K562 (cell line): Measurements from ENCODE around the gene EFHC2. TPM values are rescaled to one million over a fixed set of nuclear protein-coding genes. Genes with fewer than 3 reads are reported as not detected.

Experiments used
- ATAC-seq: fragments of 200-7000 bp; cut with Tn5 transposase; 3 replicates; pipeline ENCODE4 v1.9.1; 2020; ENCODE audit warnings: moderate library complexity
- BruUV-seq: library from RNA; stranded (reverse); fragments of 400-500 nt; replicated peaks from 2 replicates; lab custom pipeline; 2021; lab: Mats Ljungman, UMichigan
- CTCF ChIA-PET: fragments of 300-600 bp; formaldehyde crosslinking; extraction: SDS; loops from one replicate; lab custom pipeline; 2021; ENCODE audit warnings: low intra/inter-chr PET ratio; lab: Yijun Ruan, JAX
- POLR2A ChIA-PET: fragments of 300-600, 350-650 bp; sonication (Branson Sonifier 250); formaldehyde crosslinking; extraction: SDS; loops from one replicate; lab custom pipeline; 2021; ENCODE audit warnings: antibody characterized with exemption, inconsistent platforms; lab: Yijun Ruan, JAX
- DNase-seq, 4 experiments: peaks; one replicate each; pipeline versions ENCODE4 v3.0.0 to v3.0.0-alpha.2; 2011 to 2018; ENCODE audit warnings: low spot score in 3 of 4, mixed read lengths in 3 of 4; ENCODE audit errors: extremely low read depth in 1 of 4
- FAIRE-seq: peaks from 2 replicates; lab custom pipeline; 2011; peaks lifted over from hg19 to GRCh38; lab: Jason Lieb, UNC
- H2AFZ ChIP-seq: 2 replicates; pipeline ENCODE4 v1.6.0; 2011; ENCODE audit warnings: low read depth, low read length, control low read depth, inconsistent platforms
- H3K27ac ChIP-seq: fragments of 200-600 bp; 3 replicates; pipeline ENCODE4 v1.8.0; 2011; ENCODE audit warnings: low read depth, mild to moderate bottlenecking, control low read depth, inconsistent platforms, low read length, moderate library complexity, mixed read lengths; ENCODE audit errors: extremely low read depth
- H3K27me3 ChIP-seq, 2 experiments: fragments of 300-600 bp in 1 of 2; 2 replicates in 1 of 2; 3 replicates in 1 of 2; pipeline versions ENCODE4 v1.6.0 to v1.8.0; 2011; ENCODE audit warnings: inconsistent platforms in 2 of 2, low read length in 2 of 2, mild to moderate bottlenecking in 1 of 2, mixed read lengths in 1 of 2, moderate library complexity in 1 of 2; ENCODE audit not compliant: control insufficient read depth in 2 of 2, insufficient read depth in 2 of 2
- H3K36me3 ChIP-seq: fragments of 300-600 bp; 3 replicates; pipeline ENCODE4 v1.8.0; 2011; ENCODE audit warnings: mild to moderate bottlenecking, low read length, inconsistent platforms; ENCODE audit not compliant: control insufficient read depth, insufficient read depth
- H3K4me1 ChIP-seq, 2 experiments: fragments of 200-600 bp in 1 of 2; replicated peaks in 1 of 2; 2 replicates in 1 of 2; 3 replicates in 1 of 2; pipeline versions ENCODE4 v1.5.1 to v1.8.0; 2011; ENCODE audit warnings: inconsistent platforms in 2 of 2, low read length in 2 of 2, mild to moderate bottlenecking in 1 of 2, mixed read lengths in 1 of 2, moderate library complexity in 1 of 2; ENCODE audit not compliant: control insufficient read depth in 2 of 2, insufficient read depth in 2 of 2
- H3K4me2 ChIP-seq: 2 replicates; pipeline ENCODE4 v1.6.1; 2011; ENCODE audit warnings: low read length, control low read depth, inconsistent platforms, mixed read lengths; ENCODE audit not compliant: insufficient read depth
- H3K4me3 ChIP-seq: fragments of 200-600 bp; sonication (generic), shearing (Covaris generic); 2 replicates; pipeline ENCODE4 v1.5.1; 2016; ENCODE audit warnings: control low read depth, inconsistent platforms
- H3K79me2 ChIP-seq: fragments of 200-600 bp; 3 replicates; pipeline ENCODE4 v1.8.0; 2011; ENCODE audit warnings: low read length, inconsistent platforms; ENCODE audit not compliant: control insufficient read depth, insufficient read depth
- H3K9ac ChIP-seq, 2 experiments: 2 replicates each; pipeline versions ENCODE4 v1.6.0 to v1.6.1; 2011; ENCODE audit warnings: low read depth in 2 of 2, low read length in 2 of 2, control low read depth in 1 of 2, inconsistent platforms in 1 of 2, mild to moderate bottlenecking in 1 of 2, mixed read lengths in 1 of 2; ENCODE audit not compliant: insufficient read depth in 1 of 2
- H3K9me1 ChIP-seq: one replicate; pipeline ENCODE4 v1.6.0; 2011; ENCODE audit warnings: inconsistent platforms, mild to moderate bottlenecking, low read length, moderate library complexity; ENCODE audit not compliant: control insufficient read depth, insufficient read depth
- H3K9me3 ChIP-seq: replicated peaks from 2 replicates; pipeline ENCODE4 v1.5.1; 2011; ENCODE audit warnings: low read depth, low read length, inconsistent platforms; ENCODE audit not compliant: control insufficient read depth, insufficient read depth
- H4K20me1 ChIP-seq: replicated peaks from 2 replicates; pipeline ENCODE4 v1.6.1; 2011; ENCODE audit warnings: low read length, inconsistent platforms, mixed read lengths; ENCODE audit not compliant: control insufficient read depth, insufficient read depth
- CBFB ChIP-seq: sonication (generic); formaldehyde crosslinking; IDR thresholded peaks from 2 replicates; pipeline ENCODE4 v1.4.0; 2020; ENCODE audit warnings: mild to moderate bottlenecking, missing genetic modification reagents
- HNRNPH1 ChIP-seq: fragments of 200-400 bp; formaldehyde crosslinking; optimal IDR thresholded peaks from 2 replicates; pipeline ENCODE3; 2017; ENCODE audit warnings: low read depth, mild to moderate bottlenecking, low read length, moderate library complexity
- NELFE ChIP-seq: IDR thresholded peaks from 2 replicates; pipeline ENCODE4 v1.6.1; 2011; ENCODE audit warnings: mild to moderate bottlenecking; ENCODE audit not compliant: insufficient read depth, insufficient read length
- WGBS: fragments of 100-300 bp; shearing (Covaris generic); methylation state at CpG from one replicate; pipeline ENCODE4 v1.1.6; 2016; ENCODE audit warnings: low coverage, mixed read lengths; ENCODE audit not compliant: insufficient coverage; ENCODE audit errors: missing lambda C conversion rate; 5-methylcytosine and 5-hydroxymethylcytosine counted together
- in situ Hi-C: fragments of 300-500 bp; cut with MboI; formaldehyde crosslinking; loops from 4 replicates; pipeline ENCODE4 v1.15.0; 2018; ENCODE audit warnings: inconsistent platforms, mixed read lengths
- intact Hi-C: fragments of 100-400 bp; cut with micrococcal nuclease; formaldehyde crosslinking; loops from 2 replicates; pipeline ENCODE4 v1.14.2; 2022
- polyA plus RNA-seq, 8 experiments: library from polyadenylated mRNA; depleted of rRNA in 4 of 8; stranded (reverse) in 5 of 8; unstranded in 3 of 8; fragments of >200 nt; fragmentation: Nextera tagmentation in 2 of 8; fragmentation: Illumina TruSeq in 1 of 8; extraction: Ambion mirVana in 2 of 8; extraction: Trizol in 1 of 8; gene quantifications; 2 replicates each; pipeline versions ENCODE4 v1.2.1 to v1.2.3, GENCODE V29; 2011 to 2014; ENCODE audit warnings: inconsistent platforms in 1 of 8, missing spikeins in 1 of 8
- total RNA-seq, 7 experiments: library from RNA; depleted of rRNA in 6 of 7; stranded (reverse); fragments of >200 nt in 6 of 7; fragmentation: Illumina TruSeq in 2 of 7; extraction: Trizol in 2 of 7; gene quantifications; 2 replicates each; pipeline versions ENCODE4 v1.2.1 to v1.2.3, GENCODE V29; 2011 to 2021; ENCODE audit warnings: low replicate concordance in 1 of 7

Gene EFHC2
- total and polyA plus RNA-seq, 9 of the 15 experiments (the other 6 are each of a cell fraction or from before 2014, with no cell fraction given) = 1.3 to 8.1 (median 3.0) TPM

DNA sequence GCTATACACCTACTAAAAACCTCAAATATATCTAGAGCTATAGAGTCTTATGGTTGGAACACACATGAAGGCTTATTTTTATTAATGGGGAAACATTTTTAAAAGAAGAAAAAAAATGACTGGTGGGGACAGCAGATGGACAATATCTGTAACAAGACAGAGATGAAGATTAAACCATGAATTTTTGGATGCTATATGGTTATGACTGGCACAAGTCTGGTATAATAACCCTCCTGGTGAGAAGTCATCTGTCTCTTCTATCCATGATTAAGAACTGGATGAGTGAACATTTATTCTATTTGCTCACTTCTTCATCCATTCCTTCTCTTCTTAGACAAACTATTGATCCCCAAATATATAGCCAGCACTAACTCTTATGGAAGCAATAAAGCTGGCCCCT is 104.4 kb downstream of the EFHC2 start:
- no peaks in the 10 kb centered on the region for H3K4me1 ChIP-seq
- H2AFZ ChIP-seq = no peak overlapping the region
- H3K4me3 ChIP-seq = no peak overlapping the region
- TF ChIP-seq CBFB (CRISPR knock-in tag) = no peak
- ChIA-PET POLR2A (no interaction called here), CTCF (no interaction called here)
- no peak for DNase-seq
- no peak overlapping the region for H3K27ac ChIP-seq
- no peaks in the 10 kb centered on the region for H3K36me3 ChIP-seq
- no peak for ATAC-seq
- no peak for FAIRE-seq
- no TSS peak for BruUV-seq
- H3K9ac ChIP-seq = no peak overlapping the region
- in situ Hi-C loops (no loop called here), intact Hi-C loops (loop anchor here (5.0 kb wide), 1 partner anchor 402 kb away; no protein-coding TSS in a partner anchor)
- H3K9me3 ChIP-seq = no peaks in the 10 kb centered on the region
- no peak overlapping the region for H3K4me2 ChIP-seq
- H3K9me1 ChIP-seq = no peaks in the 10 kb centered on the region
- no peaks in the 10 kb centered on the region for H4K20me1 ChIP-seq
- no peaks in the 10 kb centered on the region for H3K27me3 ChIP-seq
- H3K79me2 ChIP-seq = no peaks in the 10 kb centered on the region

DNA sequence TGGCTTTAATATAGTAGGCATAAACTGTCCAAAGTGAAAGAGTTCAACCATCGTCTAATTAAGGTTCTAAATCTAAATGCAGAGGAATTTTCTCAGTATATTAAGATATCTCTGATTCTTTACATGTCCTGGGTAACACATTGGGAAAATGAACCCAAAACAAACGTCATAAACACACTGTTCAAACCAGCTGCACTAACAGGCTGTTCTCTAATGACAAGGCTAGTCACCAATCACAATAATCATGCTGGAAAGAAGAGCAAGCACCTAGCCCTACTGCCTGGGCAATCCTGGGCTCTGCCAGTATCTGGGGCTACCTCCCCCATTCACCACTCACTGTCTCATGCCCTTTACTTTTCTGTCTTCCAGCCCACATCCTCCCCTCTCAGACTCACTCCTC is 107.9 kb downstream of the EFHC2 start:
- H4K20me1 ChIP-seq = no peaks in the 10 kb centered on the region
- DNase-seq = no peak
- 5% methylated on average over 2 of the region's 2 CpGs for WGBS
- no peaks in the 10 kb centered on the region for H3K9me3 ChIP-seq
- no peak overlapping the region for H3K27ac ChIP-seq
- no peak for ATAC-seq
- no peak overlapping the region for H2AFZ ChIP-seq
- H3K36me3 ChIP-seq = no peaks in the 10 kb centered on the region
- no peaks in the 10 kb centered on the region; a peak in 1 of 5 replicates for H3K4me1 ChIP-seq
- no peak overlapping the region for H3K4me2 ChIP-seq
- no peak for FAIRE-seq
- CTCF ChIA-PET = interaction anchor here (0.7 kb wide), 1 partner anchor 67 kb away, joined by 3 read pairs; no protein-coding TSS in a partner anchor
- in situ Hi-C loops (no loop called here), intact Hi-C loops (loop anchor here (5.0 kb wide), 1 partner anchor 398 kb away; no protein-coding TSS in a partner anchor)
- BruUV-seq = no TSS peak
- no peaks in the 10 kb centered on the region for H3K27me3 ChIP-seq
- H3K9me1 ChIP-seq = no peaks in the 10 kb centered on the region
- no peak overlapping the region for H3K9ac ChIP-seq
- TF ChIP-seq NELFE (no peak), HNRNPH1 (no peak)
- TF ChIP-seq, all 486 proteins: peak for 0
- POLR2A ChIA-PET = no interaction called here
- no peak overlapping the region for H3K4me3 ChIP-seq
- H3K79me2 ChIP-seq = no peaks in the 10 kb centered on the region
